GM19455 (cell line): ENCODE data around the gene SCFD2.
"Not testable (repeated sequence)": the region's sequence is repeated elsewhere in the genome, so short reads cannot be mapped to it uniquely, and the experiment has no call there.

Source experiments
- ATAC-seq: cut with Tn5 transposase; IDR thresholded peaks from one replicate; pipeline ENCODE4 v1.9.1; 2021; ENCODE audit not compliant: unreplicated experiment

The SCFD2 gene

GRCh38 chr4:53150631-53151488 lies 215.0 kb downstream of the SCFD2 start:
- no peak for ATAC-seq

DNA sequence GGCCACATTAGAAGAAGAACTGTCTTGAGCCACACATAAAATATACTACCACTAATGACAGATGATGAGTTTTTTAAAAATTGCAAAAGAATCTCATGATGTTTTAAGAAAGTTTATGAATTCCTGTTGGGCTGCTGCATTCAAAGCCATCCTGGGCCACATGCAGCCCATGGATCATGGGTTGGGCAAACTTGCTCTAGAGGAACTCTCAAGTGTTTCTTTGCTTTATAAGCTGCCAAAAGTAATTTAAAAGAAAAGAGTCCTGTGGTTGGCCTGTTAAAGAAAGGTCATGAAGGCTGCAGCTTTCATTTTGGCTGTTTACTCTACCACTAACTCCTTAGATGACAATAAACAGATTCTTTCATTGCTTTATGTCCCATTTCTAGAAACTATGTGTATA lies 218.2 kb downstream of the SCFD2 start:
- no peak for ATAC-seq

- ATAC-seq = no peak
Observed at GRCh38 chr4:53147197-53147596, 218.7 kb downstream of the SCFD2 start.

DNA sequence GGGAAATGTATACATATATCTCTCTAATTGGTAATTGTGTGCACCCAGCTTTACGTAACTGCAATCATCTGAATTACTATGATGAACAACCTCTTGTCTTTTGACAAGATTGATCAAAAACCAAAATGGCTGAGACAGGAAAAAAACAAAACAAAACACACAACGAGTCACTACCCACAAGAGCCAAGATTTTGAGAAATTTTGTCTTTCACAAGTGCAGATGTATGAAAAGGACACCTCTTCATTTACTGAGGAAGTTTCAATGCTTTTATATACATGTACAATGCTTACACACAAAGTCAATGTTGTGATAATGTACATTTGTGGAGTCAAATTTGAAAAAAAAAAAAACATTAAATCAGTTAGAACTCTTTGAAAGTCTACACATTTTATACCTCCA lies 224.6 kb downstream of the SCFD2 start:
- ATAC-seq = no peak

DNA sequence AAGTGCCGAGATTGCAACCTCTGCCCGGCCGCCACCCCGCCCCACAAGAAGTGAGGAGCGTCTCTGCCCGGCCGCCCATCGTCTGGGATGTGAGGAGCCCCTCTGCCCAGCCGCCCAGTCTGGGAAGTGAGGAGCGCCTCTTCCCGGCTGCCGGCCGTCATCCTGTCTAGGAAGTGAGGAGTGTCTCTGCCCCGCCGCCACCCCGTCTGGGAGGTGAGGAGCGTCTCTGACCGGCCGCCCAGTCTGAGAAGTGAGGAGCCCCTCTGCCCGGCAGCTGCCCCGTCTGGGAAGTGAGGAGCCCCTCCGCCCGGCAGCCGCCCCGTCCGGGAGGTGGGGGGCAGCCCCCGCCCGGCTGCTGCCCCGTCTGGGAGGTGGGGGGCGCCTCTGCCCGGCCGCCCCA lies 226.6 kb downstream of the SCFD2 start:
- not testable (repeated sequence) for ATAC-seq

DNA sequence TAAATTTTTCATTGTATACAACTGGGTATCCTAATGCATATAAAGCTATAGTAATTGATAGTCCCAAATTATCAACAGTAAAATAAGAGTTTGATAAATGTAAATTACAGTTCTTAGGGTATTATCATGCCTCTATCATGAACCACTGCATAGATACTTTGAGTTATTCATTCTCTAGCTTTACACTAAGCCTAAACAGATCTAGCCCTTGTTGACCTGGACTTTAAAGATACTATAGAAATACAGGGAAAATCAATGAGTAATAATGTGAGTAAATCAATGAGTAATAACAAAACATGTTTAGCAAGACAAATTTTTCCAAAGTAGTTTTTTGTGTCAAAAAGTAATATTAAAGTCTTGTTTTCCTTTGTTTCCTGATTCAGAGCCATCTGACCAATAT lies 228.4 kb downstream of the SCFD2 start:
- no peak for ATAC-seq

- no peak for ATAC-seq
Observed at GRCh38 chr4:53136954-53137353, 228.9 kb downstream of the SCFD2 start.

DNA sequence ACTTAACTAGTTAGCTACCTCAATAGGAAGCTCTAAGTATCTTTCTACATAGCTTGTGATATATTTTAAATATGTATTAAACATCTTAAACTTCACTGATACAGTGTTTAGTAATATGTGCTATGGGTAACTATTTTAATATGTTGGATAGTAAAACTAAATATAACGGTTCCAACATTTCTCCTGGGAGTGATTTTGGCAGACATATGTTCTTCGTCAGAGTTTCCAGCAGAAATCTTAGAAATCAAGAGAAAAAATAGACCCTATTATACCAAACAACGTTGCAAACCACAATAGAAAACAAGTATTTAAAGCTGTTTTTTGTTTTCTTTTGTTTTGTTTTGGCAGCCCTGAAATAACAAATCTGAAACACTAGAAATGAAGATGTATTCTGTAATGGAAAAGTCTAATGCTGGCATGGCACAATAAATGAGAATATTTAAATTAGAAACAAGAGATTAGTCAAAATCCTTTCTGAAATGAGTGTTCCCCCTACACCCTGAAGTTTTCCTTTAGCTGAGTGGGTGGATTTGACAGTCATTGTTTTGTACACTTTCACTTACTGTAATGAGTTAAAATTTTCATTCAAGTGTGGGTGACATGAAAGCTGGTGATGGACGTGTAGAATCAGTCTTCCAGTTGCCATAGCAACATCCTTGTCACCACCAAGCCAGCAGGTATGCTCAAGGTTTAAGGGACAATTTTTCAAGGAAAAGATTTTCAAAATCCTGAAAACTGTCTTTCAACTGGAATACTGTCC lies 233.5 kb downstream of the SCFD2 start:
- no peak for ATAC-seq

DNA sequence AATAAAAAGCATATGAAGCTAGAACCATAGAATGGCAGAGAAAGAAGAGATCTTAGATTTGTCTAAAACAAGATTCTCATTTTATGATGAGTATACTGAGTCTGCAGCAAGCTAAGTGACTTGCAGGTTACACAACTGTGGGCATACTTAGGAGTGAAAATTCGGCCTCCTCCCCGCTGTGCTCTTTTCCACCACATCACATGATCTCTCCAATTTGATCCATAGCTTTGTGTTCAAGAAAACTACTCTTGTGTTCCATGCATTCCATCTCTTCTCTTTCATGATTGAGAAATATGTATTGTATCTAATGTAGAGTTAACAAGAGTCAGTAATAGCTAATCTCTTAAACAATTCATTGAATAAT lies 234.3 kb downstream of the SCFD2 start:
- no peak for ATAC-seq

- ATAC-seq = no peak
Observed at GRCh38 chr4:53130896-53131561, 234.8 kb downstream of the SCFD2 start.

GRCh38 chr4:53128706-53129357 lies 237.0 kb downstream of the SCFD2 start:
- ATAC-seq = no peak

GRCh38 chr4:53128231-53128630 lies 237.6 kb downstream of the SCFD2 start:
- ATAC-seq = no peak

- no peak for ATAC-seq
Observed at GRCh38 chr4:53127365-53127764, 238.5 kb downstream of the SCFD2 start.

DNA sequence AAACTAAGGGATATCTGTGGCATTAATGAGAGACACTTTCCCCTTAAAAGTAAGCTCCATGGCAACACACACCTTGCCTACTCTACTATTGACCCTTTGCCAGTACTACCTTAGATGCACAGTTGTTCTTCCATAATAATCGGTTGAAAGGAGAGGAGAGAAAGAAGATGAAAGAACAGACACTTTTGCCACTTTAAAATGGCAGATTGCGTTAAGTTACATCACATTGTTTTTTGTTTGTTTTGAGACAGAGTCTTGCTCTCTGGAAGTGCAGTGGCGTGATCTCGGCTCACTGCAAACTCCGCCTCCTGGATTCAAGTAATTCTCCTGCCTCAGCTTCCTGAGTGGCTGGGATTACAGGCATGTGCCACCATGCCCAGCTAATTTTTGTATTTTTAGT lies 239.8 kb downstream of the SCFD2 start:
- no peak for ATAC-seq

GRCh38 chr4:53123819-53124218 lies 242.0 kb downstream of the SCFD2 start:
- no peak for ATAC-seq

GRCh38 chr4:53123171-53123570 lies 242.7 kb downstream of the SCFD2 start:
- no peak for ATAC-seq

- no peak for ATAC-seq
Observed at GRCh38 chr4:53122280-53123116, 243.4 kb downstream of the SCFD2 start.

DNA sequence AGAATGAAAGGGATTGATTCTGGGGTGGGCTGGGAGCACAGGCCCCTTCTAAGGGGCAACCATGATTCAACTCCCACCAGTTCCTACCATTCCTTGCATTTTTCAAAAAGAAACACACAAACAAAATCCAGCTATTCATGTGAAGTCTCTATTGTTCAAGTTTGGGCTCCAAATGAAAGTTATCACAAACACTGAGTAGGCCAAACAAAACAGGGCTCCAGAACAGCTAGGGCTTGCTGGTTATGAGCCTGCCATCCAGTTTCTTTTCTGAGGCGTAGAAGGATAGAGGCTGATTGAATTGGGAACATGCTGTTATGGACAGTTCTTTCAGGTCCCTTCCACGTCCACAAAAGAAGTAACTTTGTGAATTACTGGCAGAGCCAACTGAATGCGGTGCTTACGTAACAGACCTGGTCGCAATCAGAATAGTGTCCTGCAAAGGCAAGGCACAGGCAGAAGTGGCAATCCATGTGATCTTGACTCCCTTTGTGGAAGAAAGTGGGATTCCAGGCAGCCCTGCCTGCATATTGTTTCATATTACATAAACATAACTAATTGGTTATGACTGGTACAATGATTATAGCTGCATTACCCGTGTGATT lies 244.5 kb downstream of the SCFD2 start:
- no peak for ATAC-seq

- no peak for ATAC-seq
Observed at GRCh38 chr4:53120778-53121177, 245.1 kb downstream of the SCFD2 start.

- ATAC-seq = no peak
Observed at GRCh38 chr4:53119680-53120079, 246.2 kb downstream of the SCFD2 start.
